Stimulated activated effector memory CD8-positive, alpha-beta T cell treated with anti-CD3 and anti-CD28 coated beads, Interleukin-12 subunit alpha, Interleukin-12 subunit beta, amount 100 ng/mL, for 72 hours (primary cell): ENCODE measurements around the gene ARHGEF38.
"Not testable (repeated sequence)": the region's sequence is repeated elsewhere in the genome, so short reads cannot be mapped to it uniquely, and the experiment has no call there.

ENCODE experiments used
- ATAC-seq: fragments of 150-1000 bp; cut with Tn5 transposase; 2 replicates; pipeline ENCODE4 v1.10.0; 2021
- DNase-seq, 2 donors: peaks; one replicate each; pipeline ENCODE4 v3.0.0; 2021 to 2022; ENCODE audit warnings: low spot score in 2 of 2
- H3K27ac Mint-ChIP-seq: one replicate; pipeline ENCODE4 v1.8.0; 2022; ENCODE audit warnings: mild to moderate bottlenecking, mixed read lengths
- H3K36me3 Mint-ChIP-seq: one replicate; pipeline ENCODE4 v1.8.0; 2022; ENCODE audit warnings: mild to moderate bottlenecking, mixed read lengths
- H3K4me1 Mint-ChIP-seq: one replicate; pipeline ENCODE4 v1.8.0; 2022; ENCODE audit warnings: mixed read lengths
- H3K4me3 Mint-ChIP-seq: one replicate; pipeline ENCODE4 v1.8.0; 2022; ENCODE audit warnings: mild to moderate bottlenecking, mixed read lengths
- H3K9me3 Mint-ChIP-seq: one replicate; pipeline ENCODE4 v1.8.0; 2022; ENCODE audit warnings: mixed read lengths

Gene ARHGEF38

GRCh38 chr4:105591573-105591972 lies 39.2 kb downstream of the ARHGEF38 start:
- no peak for ATAC-seq
- no peak for DNase-seq
- H3K4me3 Mint-ChIP-seq, result no peak overlapping the region
- H3K36me3 Mint-ChIP-seq, result no peaks in the 10 kb centered on the region
- H3K9me3 Mint-ChIP-seq, result no peaks in the 10 kb centered on the region
- no peak overlapping the region for H3K27ac Mint-ChIP-seq
- no peaks in the 10 kb centered on the region for H3K4me1 Mint-ChIP-seq

- Mint-ChIP-seq H3K4me3 (no peak overlapping the region), H3K36me3 (no peaks in the 10 kb centered on the region), H3K27ac (no peak overlapping the region), H3K9me3 (no peaks in the 10 kb centered on the region), H3K4me1 (no peaks in the 10 kb centered on the region)
- DNase-seq, result no peak
- peak; percentile 89 for ATAC-seq
Measured at GRCh38 chr4:105594099-105595010, 41.9 kb downstream of the ARHGEF38 start.

DNA sequence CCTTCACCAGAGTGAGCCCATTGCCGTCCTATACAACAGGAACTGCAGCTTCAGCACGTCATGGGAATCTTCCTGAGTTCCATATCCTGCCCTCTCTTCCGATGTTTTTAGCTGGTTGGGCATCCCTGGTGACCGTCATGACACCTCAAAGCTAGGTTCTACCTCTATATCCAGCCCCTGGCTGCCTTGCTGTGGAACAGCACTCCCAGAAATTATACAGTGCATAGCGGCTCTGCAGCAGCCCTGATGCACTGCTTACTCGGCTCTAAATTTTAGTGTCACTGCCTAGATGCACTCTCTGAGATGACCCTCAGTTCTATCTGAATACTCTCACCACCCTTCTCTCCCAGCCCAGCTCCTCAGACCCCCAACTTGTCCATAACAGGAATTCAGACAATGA lies 44.3 kb downstream of the ARHGEF38 start:
- Mint-ChIP-seq H3K9me3 (no peaks in the 10 kb centered on the region), H3K4me1 (no peaks in the 10 kb centered on the region), H3K4me3 (no peak overlapping the region), H3K36me3 (no peaks in the 10 kb centered on the region), H3K27ac (no peak overlapping the region)
- DNase-seq, result no peak
- no peak for ATAC-seq

DNA sequence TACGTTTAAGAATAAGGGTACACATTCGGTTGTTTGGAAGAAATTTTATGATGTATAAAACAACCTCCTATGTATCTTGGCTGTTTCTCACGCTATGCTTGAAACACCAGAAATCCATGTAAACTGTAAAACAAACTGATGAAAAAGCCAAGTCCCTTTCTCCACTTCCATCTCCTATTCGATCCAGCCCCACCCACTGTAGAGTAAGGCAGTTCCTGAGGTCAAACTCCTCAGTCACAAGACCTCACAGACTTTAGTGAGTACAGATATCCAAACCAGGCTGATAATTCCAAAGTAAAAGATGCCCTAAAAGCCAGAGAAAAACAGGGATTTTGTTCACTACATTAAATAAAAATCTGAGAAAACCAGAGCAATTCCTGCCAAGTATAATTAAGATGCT lies 45.6 kb downstream of the ARHGEF38 start:
- ATAC-seq, result no peak
- H3K4me1 Mint-ChIP-seq, result no peaks in the 10 kb centered on the region
- H3K4me3 Mint-ChIP-seq, result no peak overlapping the region

DNA sequence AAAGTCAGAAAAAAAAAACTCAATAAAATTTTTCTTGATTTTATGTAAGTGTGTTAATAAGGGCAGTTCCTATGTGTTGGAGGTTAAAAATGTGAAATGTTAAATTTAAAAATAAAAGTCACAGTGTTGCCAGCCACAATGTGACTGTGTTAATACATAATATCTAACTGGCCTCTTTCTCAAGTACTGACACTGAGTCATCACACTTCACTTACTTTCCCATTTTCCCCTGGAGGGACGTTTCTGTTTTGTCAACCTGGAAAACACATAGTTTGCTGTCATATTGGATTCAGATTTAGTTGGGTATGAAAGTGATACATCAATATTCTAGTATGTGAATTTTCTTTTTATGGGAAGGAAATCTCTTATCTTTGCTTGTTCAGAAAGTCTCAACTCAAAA lies 46.4 kb downstream of the ARHGEF38 start:
- no peak for DNase-seq
- no peak overlapping the region for H3K27ac Mint-ChIP-seq
- H3K4me3 Mint-ChIP-seq, result no peak overlapping the region
- H3K36me3 Mint-ChIP-seq, result no peaks in the 10 kb centered on the region
- ATAC-seq, result no peak
- H3K4me1 Mint-ChIP-seq, result no peaks in the 10 kb centered on the region
- no peaks in the 10 kb centered on the region for H3K9me3 Mint-ChIP-seq

More for the DNA sequence above, 45.6 kb downstream of the ARHGEF38 start:
- Mint-ChIP-seq H3K9me3 (no peaks in the 10 kb centered on the region), H3K36me3 (no peaks in the 10 kb centered on the region), H3K27ac (no peak overlapping the region)
- no peak for DNase-seq

DNA sequence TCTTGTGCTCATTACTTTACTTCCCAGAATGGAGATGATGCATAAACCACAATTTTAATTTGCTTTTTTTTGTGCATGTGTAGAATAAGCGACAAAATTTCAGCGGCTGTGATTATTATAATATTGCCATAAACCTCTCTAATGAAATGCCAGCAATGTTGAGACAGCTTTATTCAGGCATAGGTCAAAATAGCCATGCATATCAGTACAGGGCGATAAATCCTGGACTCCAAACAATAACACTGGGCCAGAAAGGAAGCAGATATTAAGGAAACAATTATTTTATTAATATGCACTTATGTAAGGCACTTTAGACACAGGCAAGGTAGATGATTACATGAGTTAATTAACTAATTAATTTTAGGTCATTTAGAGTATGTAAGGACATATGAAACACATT lies 47.1 kb downstream of the ARHGEF38 start:
- DNase-seq (no peak), ATAC-seq (no peak)
- Mint-ChIP-seq H3K4me3 (no peak overlapping the region), H3K36me3 (no peaks in the 10 kb centered on the region), H3K27ac (no peak overlapping the region), H3K9me3 (no peaks in the 10 kb centered on the region), H3K4me1 (no peaks in the 10 kb centered on the region)

- H3K27ac Mint-ChIP-seq, result no peak overlapping the region
- no peak for ATAC-seq
- no peaks in the 10 kb centered on the region for H3K9me3 Mint-ChIP-seq
- no peaks in the 10 kb centered on the region for H3K4me1 Mint-ChIP-seq
- H3K4me3 Mint-ChIP-seq, result no peak overlapping the region
- no peaks in the 10 kb centered on the region for H3K36me3 Mint-ChIP-seq
- no peak for DNase-seq
Measured at GRCh38 chr4:105599932-105600655, 47.7 kb downstream of the ARHGEF38 start.

- Mint-ChIP-seq H3K4me3 (no peak overlapping the region), H3K27ac (no peak overlapping the region), H3K9me3 (no peaks in the 10 kb centered on the region), H3K4me1 (no peaks in the 10 kb centered on the region), H3K36me3 (no peaks in the 10 kb centered on the region)
- no peak for DNase-seq
- peak; percentile 29 for ATAC-seq
Measured at GRCh38 chr4:105600951-105601350, 48.5 kb downstream of the ARHGEF38 start.

DNA sequence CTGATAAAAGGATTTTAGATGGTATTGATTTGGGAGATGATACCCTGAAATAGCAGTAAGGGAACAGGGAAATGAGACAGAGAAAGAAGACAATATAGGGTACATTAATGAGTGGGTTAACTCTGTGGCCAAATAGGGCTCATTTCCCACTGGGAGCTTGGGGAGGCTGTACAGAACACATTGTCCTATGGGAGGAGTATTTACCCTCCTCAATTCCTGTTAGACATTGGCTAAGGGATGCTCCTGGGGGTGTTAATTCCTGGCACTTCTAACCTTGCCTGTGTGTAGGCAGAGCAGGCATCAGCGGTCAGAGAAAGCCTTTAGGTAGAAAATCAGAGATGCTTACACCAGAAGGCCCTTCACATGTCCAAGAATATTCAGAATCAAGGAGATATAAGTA lies 49.0 kb downstream of the ARHGEF38 start:
- Mint-ChIP-seq H3K4me1 (no peaks in the 10 kb centered on the region), H3K27ac (no peak overlapping the region), H3K4me3 (no peak overlapping the region), H3K9me3 (no peaks in the 10 kb centered on the region), H3K36me3 (no peaks in the 10 kb centered on the region)
- DNase-seq (no peak), ATAC-seq (no peak)

- no peak overlapping the region for H3K4me3 Mint-ChIP-seq
- no peak overlapping the region for H3K27ac Mint-ChIP-seq
- H3K36me3 Mint-ChIP-seq, result no peaks in the 10 kb centered on the region
- H3K4me1 Mint-ChIP-seq, result no peaks in the 10 kb centered on the region
- DNase-seq (no peak), ATAC-seq (no peak)
- H3K9me3 Mint-ChIP-seq, result no peaks in the 10 kb centered on the region
Measured at GRCh38 chr4:105603158-105603557, 50.7 kb downstream of the ARHGEF38 start.

DNA sequence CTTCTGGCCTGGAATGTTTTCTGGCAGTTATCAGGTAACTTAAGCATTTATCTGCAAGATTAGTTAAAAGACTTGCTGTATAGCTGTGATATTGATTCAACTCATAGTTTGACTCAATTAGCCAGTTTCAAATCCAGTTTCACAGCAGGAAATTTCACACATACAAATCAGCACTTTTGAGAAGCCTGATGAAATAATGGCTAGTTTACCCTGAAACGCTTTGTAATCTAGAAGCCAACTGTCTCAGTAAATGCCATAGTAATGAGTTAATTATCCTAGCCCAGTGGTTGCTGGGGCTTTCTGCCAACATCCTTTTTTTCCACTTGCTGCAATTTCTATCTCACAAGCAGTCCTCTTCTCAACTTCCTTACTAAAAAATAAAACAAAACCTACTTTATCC lies 53.1 kb downstream of the ARHGEF38 start:
- H3K4me3 Mint-ChIP-seq, result no peak overlapping the region
- no peak for ATAC-seq
- H3K9me3 Mint-ChIP-seq, result no peaks in the 10 kb centered on the region
- H3K36me3 Mint-ChIP-seq, result no peaks in the 10 kb centered on the region
- H3K4me1 Mint-ChIP-seq, result no peaks in the 10 kb centered on the region
- no peak for DNase-seq
- no peak overlapping the region for H3K27ac Mint-ChIP-seq

- no peaks in the 10 kb centered on the region for H3K9me3 Mint-ChIP-seq
- ATAC-seq (no peak), DNase-seq (no peak)
- H3K4me3 Mint-ChIP-seq, result no peak overlapping the region
- no peaks in the 10 kb centered on the region for H3K4me1 Mint-ChIP-seq
- H3K27ac Mint-ChIP-seq, result no peak overlapping the region
- H3K36me3 Mint-ChIP-seq, result no peaks in the 10 kb centered on the region
Measured at GRCh38 chr4:105607876-105608275, 55.5 kb downstream of the ARHGEF38 start.

GRCh38 chr4:105609819-105610218 lies 57.4 kb downstream of the ARHGEF38 start:
- not testable (repeated sequence) for H3K36me3 Mint-ChIP-seq, DNase-seq, H3K27ac Mint-ChIP-seq, H3K9me3 Mint-ChIP-seq, H3K4me3 Mint-ChIP-seq, H3K4me1 Mint-ChIP-seq, ATAC-seq

DNA sequence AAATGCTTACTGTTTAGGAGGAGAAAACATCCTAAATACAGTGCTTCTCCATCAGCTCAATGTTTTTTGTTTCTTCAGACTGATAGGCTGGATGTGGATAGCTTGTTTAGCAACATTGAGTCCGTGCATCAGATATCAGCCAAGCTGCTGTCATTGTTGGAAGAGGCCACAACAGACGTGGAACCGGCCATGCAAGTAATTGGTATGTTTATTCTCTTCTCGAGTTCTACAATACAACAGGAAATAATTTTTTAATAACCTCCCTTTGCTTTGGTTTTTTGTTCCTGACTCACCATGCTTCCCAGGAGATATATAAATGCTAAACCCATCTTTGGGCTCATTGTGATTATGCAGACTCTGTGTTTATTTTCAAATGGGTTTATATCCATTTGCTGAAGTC lies 60.9 kb downstream of the ARHGEF38 start:
- ATAC-seq (no peak), DNase-seq (no peak)
- Mint-ChIP-seq H3K4me3 (no peak overlapping the region), H3K27ac (no peak overlapping the region), H3K9me3 (no peaks in the 10 kb centered on the region), H3K4me1 (no peaks in the 10 kb centered on the region), H3K36me3 (no peaks in the 10 kb centered on the region)

DNA sequence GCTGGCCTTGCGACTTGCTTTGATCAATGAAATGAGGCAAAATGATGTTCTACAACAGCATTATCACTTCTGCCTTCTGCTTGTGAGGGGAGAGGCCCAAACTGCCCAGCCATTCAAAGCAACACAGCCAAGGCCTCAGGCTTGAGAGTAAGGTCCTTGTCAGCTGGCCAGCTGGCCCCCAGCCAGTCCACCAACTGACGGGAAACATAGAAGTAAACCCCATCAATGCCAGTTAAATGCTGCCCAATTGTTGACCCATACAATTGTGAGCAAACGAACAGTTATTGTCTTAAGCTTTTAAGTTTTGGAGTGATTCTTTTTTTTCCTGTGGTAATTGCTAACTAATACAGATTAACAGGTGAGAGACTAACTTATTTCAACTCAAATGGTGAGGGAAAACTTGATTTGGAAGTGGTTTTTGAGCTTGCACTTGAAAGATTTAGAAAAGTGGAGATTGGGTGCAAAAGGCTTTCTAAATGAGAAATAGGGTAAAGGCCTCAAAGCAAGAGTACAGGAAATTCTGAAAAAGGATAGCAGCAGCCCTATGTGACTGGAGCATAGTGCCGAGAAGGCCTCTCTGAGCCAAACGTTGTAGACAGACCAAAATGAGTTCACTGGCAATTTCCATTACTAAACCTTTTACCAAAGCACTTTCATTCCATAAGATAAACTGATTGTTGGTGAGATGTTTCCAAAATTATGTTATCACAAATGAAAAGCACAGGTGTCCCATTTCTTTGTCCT lies 66.9 kb downstream of the ARHGEF38 start:
- no peaks in the 10 kb centered on the region for H3K4me1 Mint-ChIP-seq
- H3K27ac Mint-ChIP-seq, result no peak overlapping the region
- H3K4me3 Mint-ChIP-seq, result no peak overlapping the region
- no peak for ATAC-seq
- no peaks in the 10 kb centered on the region for H3K9me3 Mint-ChIP-seq
- no peak for DNase-seq
- no peaks in the 10 kb centered on the region for H3K36me3 Mint-ChIP-seq
